GM13977 (cell line): Measurements from ENCODE around the gene OCA2.

Source experiments
- DNase-seq: peaks from one replicate; pipeline ENCODE4 v3.0.0; 2012; ENCODE audit warnings: low spot score
- in situ Hi-C: fragments of 300-500 bp; cut with MboI; formaldehyde crosslinking; loops from one replicate; pipeline ENCODE4 v1.12.0; 2022; ENCODE audit warnings: low sequenced_read_pairs, low pct_unique_long_range_greater_than_20kb, mixed read lengths, inconsistent platforms; ENCODE audit not compliant: unreplicated experiment
- TF ChIP-seq, protein P1 (sequence below): IDR thresholded peaks from 2 replicates; pipeline ENCODE4 v1.5.1; 2012; ENCODE audit warnings: mild to moderate bottlenecking, control low read depth; ENCODE audit not compliant: insufficient read depth; ENCODE audit errors: extremely low read depth, missing control alignments

The OCA2 gene

DNA sequence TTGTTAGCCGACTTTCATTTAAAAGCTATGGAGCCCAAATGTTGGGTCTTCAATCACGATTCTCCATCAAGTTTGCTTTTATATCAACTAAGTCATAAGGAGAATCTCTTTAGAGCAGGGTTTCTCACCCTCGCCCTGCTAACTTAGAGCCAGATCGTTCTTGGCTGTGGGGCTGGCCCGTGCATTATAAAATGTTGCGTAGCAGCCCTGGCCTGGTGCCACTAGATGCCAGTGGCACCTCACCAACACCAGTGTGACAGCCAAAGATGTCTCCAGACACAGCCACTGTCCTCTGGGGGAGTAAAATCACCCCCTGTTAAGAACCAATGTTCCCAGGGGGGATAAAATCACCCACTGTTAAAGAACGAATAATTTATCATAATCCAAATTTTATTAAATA lies 226.1 kb downstream of the OCA2 start:
- no peak for DNase-seq
- in situ Hi-C loops, result no loop called here
- TF ChIP-seq, protein P1, sequence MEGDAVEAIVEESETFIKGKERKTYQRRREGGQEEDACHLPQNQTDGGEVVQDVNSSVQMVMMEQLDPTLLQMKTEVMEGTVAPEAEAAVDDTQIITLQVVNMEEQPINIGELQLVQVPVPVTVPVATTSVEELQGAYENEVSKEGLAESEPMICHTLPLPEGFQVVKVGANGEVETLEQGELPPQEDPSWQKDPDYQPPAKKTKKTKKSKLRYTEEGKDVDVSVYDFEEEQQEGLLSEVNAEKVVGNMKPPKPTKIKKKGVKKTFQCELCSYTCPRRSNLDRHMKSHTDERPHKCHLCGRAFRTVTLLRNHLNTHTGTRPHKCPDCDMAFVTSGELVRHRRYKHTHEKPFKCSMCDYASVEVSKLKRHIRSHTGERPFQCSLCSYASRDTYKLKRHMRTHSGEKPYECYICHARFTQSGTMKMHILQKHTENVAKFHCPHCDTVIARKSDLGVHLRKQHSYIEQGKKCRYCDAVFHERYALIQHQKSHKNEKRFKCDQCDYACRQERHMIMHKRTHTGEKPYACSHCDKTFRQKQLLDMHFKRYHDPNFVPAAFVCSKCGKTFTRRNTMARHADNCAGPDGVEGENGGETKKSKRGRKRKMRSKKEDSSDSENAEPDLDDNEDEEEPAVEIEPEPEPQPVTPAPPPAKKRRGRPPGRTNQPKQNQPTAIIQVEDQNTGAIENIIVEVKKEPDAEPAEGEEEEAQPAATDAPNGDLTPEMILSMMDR, result no peak

DNA sequence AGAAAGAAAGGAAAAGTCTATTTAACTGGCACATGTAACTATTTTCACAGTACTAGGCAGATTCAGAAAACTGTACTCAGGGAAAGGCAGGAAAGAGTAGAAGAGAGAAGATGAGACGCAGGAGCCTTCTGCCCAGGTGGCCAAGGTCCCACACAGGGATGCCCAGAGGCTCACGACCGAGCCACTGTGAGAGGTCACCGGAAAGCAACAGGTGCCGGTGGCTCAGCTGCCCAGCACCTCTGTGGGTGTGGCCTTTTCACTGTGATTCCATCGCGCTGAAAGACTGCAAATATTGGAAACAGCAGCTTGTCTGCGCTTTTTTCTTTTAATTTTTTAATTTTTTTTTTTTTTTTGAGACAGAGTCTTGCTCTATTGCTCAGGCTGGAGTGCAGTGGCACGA lies 226.8 kb downstream of the OCA2 start:
- TF ChIP-seq, protein P1, result no peak
- no peak for DNase-seq
- in situ Hi-C loops, result no loop called here

- in situ Hi-C loops, result no loop called here
- no peak for DNase-seq
- TF ChIP-seq, protein P1, result no peak
Measured at GRCh38 chr15:27871902-27872260, 227.2 kb downstream of the OCA2 start.

DNA sequence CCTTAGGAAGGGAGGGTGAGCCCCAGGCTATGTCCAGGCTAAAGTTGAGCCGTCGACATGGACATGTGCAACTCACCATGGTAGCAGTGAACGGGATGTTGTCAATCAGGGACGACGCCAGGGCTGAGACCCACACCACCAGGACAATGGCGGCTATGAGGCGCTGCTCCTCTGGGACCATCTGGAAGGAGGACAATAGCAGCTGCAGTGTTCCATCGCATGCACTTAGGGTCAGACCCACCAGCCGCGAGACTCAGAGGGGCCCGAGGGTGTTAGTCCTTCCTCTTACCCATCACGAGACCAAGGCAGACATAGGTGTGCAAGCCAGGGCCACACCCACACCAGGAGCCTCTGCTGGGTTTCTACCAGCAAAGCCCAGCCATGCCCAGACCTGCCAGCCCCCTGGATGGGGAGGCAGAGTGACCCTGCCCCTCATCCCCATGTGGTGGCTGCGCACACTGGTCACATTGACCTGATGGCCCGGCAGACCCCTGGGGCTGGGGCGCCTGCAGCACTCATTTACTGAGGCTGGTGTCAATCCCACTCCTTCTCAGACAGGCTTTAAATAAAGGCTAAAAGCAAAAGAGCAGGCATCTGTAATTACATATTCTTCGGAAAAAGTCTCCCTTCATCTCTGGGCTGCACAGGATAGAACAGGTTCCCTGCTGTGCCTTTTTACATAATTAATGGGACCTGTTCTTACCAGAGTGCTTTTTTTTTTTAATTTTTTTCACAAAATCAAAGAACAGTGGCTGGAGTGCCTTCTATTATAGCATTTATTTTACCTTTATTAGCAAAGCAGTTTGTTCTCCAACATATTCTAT lies 227.8 kb downstream of the OCA2 start:
- TF ChIP-seq, protein P1, result no peak
- DNase-seq, result no peak
- in situ Hi-C loops, result no loop called here

DNA sequence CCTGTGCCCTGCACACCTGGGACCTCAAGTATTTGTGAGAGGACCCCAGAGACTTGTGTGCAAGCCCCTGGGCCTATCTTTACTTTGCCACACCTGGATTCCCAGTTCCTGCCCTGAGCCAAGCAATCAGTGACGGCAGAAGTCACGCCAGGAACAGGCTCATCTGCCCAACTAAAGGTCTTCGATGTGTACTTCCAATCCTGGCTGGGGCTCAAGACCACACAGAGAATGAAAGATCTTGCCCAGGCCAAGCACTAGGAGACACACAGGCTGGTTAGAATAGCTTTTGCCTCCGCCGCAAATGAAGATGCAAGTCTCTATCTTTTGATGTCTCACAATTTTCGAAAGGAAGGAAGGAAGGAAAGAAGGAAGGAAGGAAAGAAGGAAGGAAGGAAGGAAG lies 228.8 kb downstream of the OCA2 start:
- TF ChIP-seq, protein P1, result no peak
- no peak for DNase-seq
- in situ Hi-C loops, result no loop called here

DNA sequence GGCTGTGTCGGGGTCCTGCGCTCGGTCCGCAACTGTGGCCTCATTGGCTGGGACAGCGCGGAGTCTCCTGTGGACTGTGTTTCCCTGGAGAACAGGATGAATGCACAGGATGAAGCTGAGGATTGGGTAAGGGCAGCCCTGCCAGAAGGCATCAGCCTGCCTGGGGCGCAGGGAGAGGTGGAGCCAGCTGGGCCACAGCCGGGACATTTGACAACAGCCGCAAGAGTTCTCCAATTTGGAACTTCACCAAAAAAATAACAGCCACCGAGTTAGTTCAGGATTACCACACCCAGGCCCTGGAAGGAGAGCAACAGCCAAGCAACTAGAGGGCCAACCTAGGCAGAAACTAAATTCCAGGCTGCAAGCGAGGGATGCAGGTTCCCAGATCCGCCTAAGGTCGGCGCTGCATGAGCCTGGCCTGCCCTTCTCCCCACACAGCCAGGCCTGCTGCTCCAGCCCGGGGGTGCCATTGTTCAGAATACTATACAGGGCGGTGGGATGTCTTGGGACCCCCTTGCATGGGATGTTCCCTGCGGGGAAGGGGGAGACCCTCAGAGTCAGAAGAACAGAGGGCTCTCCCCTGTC lies 229.3 kb downstream of the OCA2 start:
- DNase-seq, result no peak
- TF ChIP-seq, protein P1, result no peak
- in situ Hi-C loops, result no loop called here
